ENCODE results near the gene DNAH6. TPM values are rescaled to one million over a fixed set of nuclear protein-coding genes. Genes with fewer than 3 reads are reported as not detected.
A peak's percentile ranks its signal among the peaks of the same experiment; 100 is the strongest.

DNAH6 gene
- total and polyA plus RNA-seq, 9 of the 15 experiments (the other 6 are each of a cell fraction or from before 2014, with no cell fraction given) = 0.01 to 0.04 (median 0.01) TPM; not detected in 5

DNA sequence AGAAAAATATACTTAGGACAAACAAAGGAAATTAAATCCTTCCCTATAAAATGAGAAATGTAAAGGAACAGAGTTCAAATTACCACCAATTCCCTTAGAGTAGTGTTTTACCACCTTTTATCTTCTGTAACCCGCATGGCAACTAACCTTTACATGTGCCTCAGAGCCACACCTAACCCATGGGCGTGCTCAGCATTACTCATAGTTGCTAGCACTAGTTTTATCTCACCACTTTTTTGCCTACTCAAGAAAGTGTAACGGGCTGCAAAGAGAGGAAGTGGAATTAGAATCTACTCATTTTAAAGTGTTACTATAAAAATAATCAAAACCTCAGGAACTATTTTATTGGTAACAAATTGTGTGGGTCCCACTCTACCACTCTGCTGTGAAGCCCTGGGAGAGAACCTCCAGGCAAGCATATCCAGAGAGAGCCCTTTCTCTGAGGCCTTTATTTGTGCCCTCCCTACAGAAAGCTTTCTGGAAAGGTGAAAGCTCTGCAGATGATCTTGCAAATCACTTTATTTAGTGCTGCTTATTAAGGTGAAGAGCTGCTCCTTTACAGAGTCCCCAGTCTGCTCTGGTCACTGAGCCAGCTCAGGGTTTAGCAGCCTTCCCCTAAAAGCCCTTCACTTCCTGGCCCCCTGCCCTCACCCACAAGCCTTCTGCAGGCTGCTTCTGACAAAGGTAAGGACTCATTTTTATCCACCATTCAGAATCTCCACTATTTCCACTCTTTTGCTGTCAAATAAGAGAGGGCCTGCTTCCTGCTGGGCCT is 265.8 kb downstream of the DNAH6 start (continued):
- TF ChIP-seq E2F6 (IDR thresholded peaks at IDR 0.05; ENCODE audit: borderline replicate concordance in 1 of 2, extremely low read depth in 1 of 2, insufficient read depth in 1 of 2, insufficient read length in 1 of 2, low read depth in 1 of 2, low read length in 1 of 2, poor library complexity in 1 of 2, severe bottlenecking in 1 of 2) (peak; percentile 38 to 55), FIP1L1 (IDR thresholded peaks at IDR 0.05; ENCODE audit: low read depth, low read length, poor library complexity, severe bottlenecking) (no peak), SPI1 (IDR thresholded peaks at IDR 0.05; ENCODE audit: borderline replicate concordance, low read depth, low read length) (peak; percentile 83), L3MBTL2 (IDR thresholded peaks at IDR 0.05) (peak; percentile 51; the same call in 1 of the 2 replicates), MYC (IDR thresholded peaks at IDR 0.05; ENCODE audit: low read depth, low read length) (0 out of 2 replicates have a peak, but pooled peaks have one; percentile 33), MYC (CRISPR knock-in tag; IDR thresholded peaks at IDR 0.05; ENCODE audit: borderline replicate concordance, low read depth) (no peak), YBX1 (IDR thresholded peaks at IDR 0.05) (no peak), HMBOX1 (IDR thresholded peaks at IDR 0.05) (peak; percentile 95), ZNF592 (IDR thresholded peaks at IDR 0.05) (0 out of 2 replicates have a peak, but pooled peaks have one; percentile 30), FOSL1 (tag; conservative IDR thresholded peaks at IDR 0.05) (peak; percentile 73), ARID1B (IDR thresholded peaks at IDR 0.05) (0 out of 2 replicates have a peak, but pooled peaks have one; percentile 8), KLF1 (tag; IDR thresholded peaks at IDR 0.05) (no peak)
